GM23248 (cell line): ENCODE measurements around the gene TBC1D3B.

ENCODE experiments used
- EZH2 ChIP-seq: fragments of 200-600 bp; sonication (generic); IDR thresholded peaks from 2 replicates; pipeline ENCODE4 v1.6.1; 2018; ENCODE audit warnings: antibody characterized with exemption, mild to moderate bottlenecking; ENCODE audit not compliant: insufficient read depth, poor library complexity, severe bottlenecking
- EZH2phosphoT487 ChIP-seq: fragments of 200-600 bp; sonication (generic); IDR thresholded peaks from 2 replicates; pipeline ENCODE4 v1.6.1; 2018; ENCODE audit warnings: antibody characterized with exemption, moderate library complexity, mild to moderate bottlenecking, low read depth; ENCODE audit not compliant: insufficient read depth

DNA sequence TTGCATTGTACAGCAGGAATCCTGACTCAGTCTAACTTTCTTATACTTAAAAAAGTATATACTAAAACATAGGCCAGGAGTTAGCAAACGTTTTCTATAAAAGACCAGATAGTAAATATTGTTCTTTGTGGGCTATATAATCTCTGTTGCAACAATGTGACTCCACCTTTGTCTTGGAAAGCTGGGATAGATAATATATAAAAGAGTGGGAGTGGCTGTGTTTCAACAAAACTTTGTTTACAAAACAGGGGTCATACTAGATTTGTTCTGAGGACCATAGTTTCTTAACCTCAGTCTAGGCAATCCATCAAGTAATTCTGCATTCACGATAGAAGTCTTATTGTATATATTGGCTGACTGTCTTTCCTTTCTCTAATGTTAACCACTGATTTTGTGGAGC, 9.0 kb upstream of the TBC1D3B start:
- TF ChIP-seq EZH2phosphoT487, result no peak
- TF ChIP-seq EZH2, result no peak
